RWPE2 (cell line): ENCODE measurements around the gene EEF1AKMT3.
A peak's percentile ranks its signal among the peaks of the same experiment; 100 is the strongest.

Experiments
- ATAC-seq: fragments of 200-7000 bp; cut with Tn5 transposase; 3 replicates; pipeline ENCODE4 v1.9.1; 2021; ENCODE audit warnings: low read depth
- DNase-seq: peaks from one replicate; pipeline ENCODE4 v3.0.0-alpha.2; 2020; ENCODE audit warnings: low spot score
- H3K27ac ChIP-seq: fragments of 450-650 bp; 2 replicates; pipeline ENCODE4 v1.5.1; 2017; ENCODE audit warnings: mild to moderate bottlenecking; ENCODE audit not compliant: poor library complexity, severe bottlenecking
- H3K27me3 ChIP-seq: fragments of 250-450 bp; sonication (Bioruptor Pico); 2 replicates; pipeline ENCODE4 v1.5.1; 2021; ENCODE audit warnings: mild to moderate bottlenecking, moderate library complexity; ENCODE audit not compliant: insufficient read depth, poor library complexity, severe bottlenecking
- H3K36me3 ChIP-seq: fragments of 250-450 bp; sonication (Bioruptor Pico); 2 replicates; pipeline ENCODE4 v1.5.1; 2020; ENCODE audit warnings: low read depth, mild to moderate bottlenecking, moderate library complexity
- H3K4me1 ChIP-seq: fragments of 250-450 bp; sonication (Bioruptor Pico); 2 replicates; pipeline ENCODE4 v1.5.1; 2021; ENCODE audit warnings: mild to moderate bottlenecking, moderate library complexity; ENCODE audit not compliant: insufficient read depth, poor library complexity, severe bottlenecking
- H3K4me3 ChIP-seq: fragments of 250-450 bp; sonication (Bioruptor Pico); 2 replicates; pipeline ENCODE4 v1.5.1; 2021; ENCODE audit warnings: mild to moderate bottlenecking, moderate library complexity; ENCODE audit not compliant: severe bottlenecking
- H3K9me3 ChIP-seq: fragments of 250-450 bp; sonication (Bioruptor Pico); 2 replicates; pipeline ENCODE4 v1.5.1; 2021; ENCODE audit warnings: mild to moderate bottlenecking, moderate library complexity; ENCODE audit not compliant: severe bottlenecking
- CTCF ChIP-seq: fragments of 450-650 bp; IDR thresholded peaks from one replicate; pipeline ENCODE4 v1.5.1; 2017; ENCODE audit warnings: mild to moderate bottlenecking, moderate library complexity; ENCODE audit not compliant: poor library complexity, severe bottlenecking

EEF1AKMT3 gene

GRCh38 chr12:57762463-57762862, 10.0 kb upstream of the EEF1AKMT3 start:
- H3K27me3 ChIP-seq = no peaks in the 10 kb centered on the region
- no peaks in the 10 kb centered on the region for H3K9me3 ChIP-seq
- H3K4me3 ChIP-seq = no peak overlapping the region
- H3K27ac ChIP-seq = no peak overlapping the region
- no peak for TF ChIP-seq CTCF
- DNase-seq = no peak
- no peak for ATAC-seq
- H3K36me3 ChIP-seq = peaks cover 35% of the 10 kb centered on the region
- H3K4me1 ChIP-seq = peaks cover 3% of the 10 kb centered on the region

DNA sequence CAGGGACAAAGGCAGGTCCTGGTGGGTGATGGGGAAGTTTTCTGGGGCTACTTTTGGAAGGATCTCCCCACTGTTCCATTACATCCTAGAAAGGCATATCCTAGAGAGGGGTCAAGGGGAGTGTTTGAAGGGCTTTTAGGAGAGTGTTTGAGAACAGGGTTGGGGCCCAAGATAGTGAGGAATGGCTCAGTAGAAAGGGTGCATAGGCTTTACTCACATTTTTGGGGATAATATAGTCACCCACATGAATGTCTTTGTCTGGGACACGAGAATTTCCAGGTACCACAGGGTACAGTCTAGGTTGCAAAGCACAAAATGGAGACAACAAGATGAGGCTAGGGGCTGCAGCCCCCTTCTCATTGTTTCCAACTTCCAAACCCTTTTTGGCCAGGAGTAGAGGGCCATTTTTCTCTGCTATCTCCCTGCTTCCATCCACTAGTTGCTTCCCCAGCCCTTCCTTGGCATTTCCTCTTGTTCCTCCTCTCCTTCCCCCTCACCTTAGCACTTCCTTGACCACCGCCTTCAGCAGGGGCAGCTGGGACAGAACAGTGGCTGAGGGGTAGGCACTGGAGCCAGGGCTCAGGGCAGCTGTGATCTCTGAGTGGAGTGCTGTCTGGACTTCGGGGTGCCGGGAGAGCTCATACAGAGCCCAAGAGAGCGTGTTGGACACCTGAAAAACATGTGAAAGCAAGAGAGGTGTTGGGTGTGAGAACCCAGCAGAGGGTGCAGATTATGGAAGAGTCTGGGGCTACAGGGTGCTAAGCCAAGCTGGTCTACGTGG, 8.3 kb upstream of the EEF1AKMT3 start:
- Histone ChIP-seq H3K36me3 (peaks cover 37% of the 10 kb centered on the region), H3K4me3 (peak overlapping the region; percentile 55), H3K4me1 (peaks cover 4% of the 10 kb centered on the region), H3K27me3 (no peaks in the 10 kb centered on the region), H3K9me3 (no peaks in the 10 kb centered on the region), H3K27ac (peak overlapping the region; percentile 83)
- ATAC-seq = no peak
- DNase-seq = no peak
- TF ChIP-seq CTCF = no peak

GRCh38 chr12:57764662-57765002, 7.8 kb upstream of the EEF1AKMT3 start:
- peak overlapping the region; percentile 55 for H3K4me3 ChIP-seq
- no peak for TF ChIP-seq CTCF
- peak overlapping the region; percentile 83 for H3K27ac ChIP-seq
- no peaks in the 10 kb centered on the region for H3K9me3 ChIP-seq
- no peak for ATAC-seq
- no peaks in the 10 kb centered on the region for H3K27me3 ChIP-seq
- no peak for DNase-seq
- H3K4me1 ChIP-seq = peaks cover 4% of the 10 kb centered on the region
- H3K36me3 ChIP-seq = peaks cover 37% of the 10 kb centered on the region

DNA sequence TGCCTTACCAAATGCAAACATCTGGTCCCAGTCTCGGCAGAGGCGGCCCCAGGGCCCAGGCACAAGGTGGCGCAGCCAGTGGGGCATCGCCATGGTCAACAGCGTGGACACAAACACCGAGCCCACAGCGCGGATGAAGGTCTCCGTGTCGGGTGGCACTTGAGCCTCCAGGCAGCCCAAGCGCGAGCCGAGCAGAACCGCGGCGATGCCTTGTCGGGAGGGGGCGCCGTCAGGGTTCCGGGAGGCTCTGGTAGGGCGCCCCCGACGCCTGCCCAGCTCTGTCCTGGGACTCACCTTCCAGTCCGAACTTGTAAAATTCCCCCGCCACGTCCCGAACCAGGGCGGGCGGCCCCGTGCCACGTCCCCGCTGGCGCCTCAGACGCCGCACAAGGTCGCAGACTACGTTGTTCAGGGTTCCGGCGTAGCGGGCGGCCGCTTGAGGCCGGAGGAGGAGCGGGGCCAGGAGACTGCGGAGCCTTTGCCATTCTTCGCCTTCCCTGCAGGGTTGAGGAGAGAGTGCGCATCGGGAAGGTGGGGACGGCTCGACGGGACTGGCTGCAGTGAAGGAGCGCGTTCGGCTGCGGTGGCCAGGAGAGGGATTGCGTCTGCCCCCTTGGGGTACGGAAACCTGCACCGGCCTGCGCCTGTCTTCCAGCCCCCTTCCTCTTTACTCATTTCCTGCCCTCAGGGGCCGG, 7.3 kb upstream of the EEF1AKMT3 start:
- ATAC-seq = peak; percentile 62
- Histone ChIP-seq H3K9me3 (no peaks in the 10 kb centered on the region), H3K36me3 (peaks cover 38% of the 10 kb centered on the region), H3K27me3 (no peaks in the 10 kb centered on the region), H3K27ac (peak overlapping the region; percentile 83), H3K4me1 (peaks cover 4% of the 10 kb centered on the region), H3K4me3 (peak overlapping the region; percentile 55)
- peak; percentile 63 for TF ChIP-seq CTCF
- DNase-seq = peak; percentile 87
